ENCODE results near the gene TTLL11.

The TTLL11 gene

GRCh38 chr9:122020398-122020797 lies 72.7 kb downstream of the TTLL11 start:
- H3K27me3 ChIP-seq (ENCODE audit: insufficient read depth, low read depth, severe bottlenecking): no peaks in the 10 kb centered on the region
- no peak for TF ChIP-seq CTCF (IDR thresholded peaks at IDR 0.05; ENCODE audit: low read depth, low read length)
- peaks cover 2% of the 10 kb centered on the region for H3K9me3 ChIP-seq (ENCODE audit: severe bottlenecking)
- H3K27ac ChIP-seq: no peak overlapping the region
- H3K36me3 ChIP-seq: no peaks in the 10 kb centered on the region
- H3K4me3 ChIP-seq (ENCODE audit: low read depth, low read length): no peak overlapping the region
- no peak for DNase-seq

- peak; percentile 37; the same call in 1 of the 2 replicates for TF ChIP-seq CTCF (IDR thresholded peaks at IDR 0.05; ENCODE audit: low read depth, low read length)
- Histone ChIP-seq H3K36me3 (no peaks in the 10 kb centered on the region; the same call in 1 of the 2 replicates), H3K27ac (no peak overlapping the region), H3K4me3 (ENCODE audit: low read depth, low read length) (no peak overlapping the region), H3K9me3 (ENCODE audit: severe bottlenecking) (no peaks in the 10 kb centered on the region), H3K27me3 (ENCODE audit: insufficient read depth, low read depth, severe bottlenecking) (no peaks in the 10 kb centered on the region)
- no peak for DNase-seq
Measured at GRCh38 chr9:122016744-122017143, 76.4 kb downstream of the TTLL11 start.

- DNase-seq: no peak
- H3K9me3 ChIP-seq (ENCODE audit: severe bottlenecking): no peaks in the 10 kb centered on the region
- TF ChIP-seq CTCF (IDR thresholded peaks at IDR 0.05; ENCODE audit: low read depth, low read length): no peak
- H3K36me3 ChIP-seq: no peaks in the 10 kb centered on the region; the same call in 1 of the 2 replicates
- no peaks in the 10 kb centered on the region for H3K27me3 ChIP-seq (ENCODE audit: insufficient read depth, low read depth, severe bottlenecking)
- H3K4me3 ChIP-seq (ENCODE audit: low read depth, low read length): no peak overlapping the region
- no peak overlapping the region for H3K27ac ChIP-seq
Measured at GRCh38 chr9:122016309-122016708, 76.8 kb downstream of the TTLL11 start.

GRCh38 chr9:122015170-122015821 lies 77.8 kb downstream of the TTLL11 start:
- no peak for TF ChIP-seq CTCF (IDR thresholded peaks at IDR 0.05; ENCODE audit: low read depth, low read length)
- Histone ChIP-seq H3K27me3 (ENCODE audit: insufficient read depth, low read depth, severe bottlenecking) (no peaks in the 10 kb centered on the region), H3K4me3 (ENCODE audit: low read depth, low read length) (no peak overlapping the region), H3K36me3 (no peaks in the 10 kb centered on the region; the same call in 1 of the 2 replicates), H3K27ac (peak overlapping the region; percentile 11; the same call in 1 of the 2 replicates), H3K9me3 (ENCODE audit: severe bottlenecking) (no peaks in the 10 kb centered on the region)
- DNase-seq: no peak

GRCh38 chr9:122011818-122012498 lies 81.2 kb downstream of the TTLL11 start:
- Histone ChIP-seq H3K27me3 (ENCODE audit: insufficient read depth, low read depth, severe bottlenecking) (no peaks in the 10 kb centered on the region), H3K27ac (no peak overlapping the region), H3K9me3 (ENCODE audit: severe bottlenecking) (no peaks in the 10 kb centered on the region), H3K4me3 (ENCODE audit: low read depth, low read length) (no peak overlapping the region), H3K36me3 (no peaks in the 10 kb centered on the region; the same call in 1 of the 2 replicates)
- DNase-seq: no peak
- no peak for TF ChIP-seq CTCF (IDR thresholded peaks at IDR 0.05; ENCODE audit: low read depth, low read length)

Measured in WERI-Rb-1 (cell line).